ENCODE data around the gene C22orf42. TPM values are rescaled to one million over a fixed set of nuclear protein-coding genes. Genes with fewer than 3 reads are reported as not detected.
"Not testable (repeated sequence)": the region's sequence is repeated elsewhere in the genome, so short reads cannot be mapped to it uniquely, and the experiment has no call there.

The C22orf42 gene
- total RNA-seq, 1 experiment from 2014 or later, result not detected

GRCh38 chr22:32175115-32175514 lies 16.0 kb upstream of the C22orf42 start:
- no peaks in the 10 kb centered on the region for H3K9me3 ChIP-seq (ENCODE audit: low read depth, low read length, poor library complexity, severe bottlenecking)
- no peak overlapping the region for H3K27ac ChIP-seq (ENCODE audit: low read depth, low read length, poor library complexity, severe bottlenecking)
- H3K27me3 ChIP-seq (replicated peaks; ENCODE audit: insufficient read depth, low read depth, low read length, poor library complexity), result peaks cover 53% of the 10 kb centered on the region
- BruUV-seq (replicated peaks), result no TSS peak
- no peaks in the 10 kb centered on the region for H3K36me3 ChIP-seq (ENCODE audit: insufficient read depth, low read length, poor library complexity, severe bottlenecking)
- intact Hi-C loops (cut with micrococcal nuclease; ENCODE audit: unreplicated experiment), result no loop called here
- CTCF ChIA-PET, result no interaction called here
- POLR2A ChIA-PET (ENCODE audit: low non-redundant PET), result no interaction called here
- no peak for TF ChIP-seq CTCF (conservative IDR thresholded peaks at IDR 0.05; ENCODE audit: low read depth, low read length)
- no peak for TF ChIP-seq EZH2 (IDR thresholded peaks at IDR 0.05; ENCODE audit: borderline replicate concordance, low read depth, low read length, poor library complexity, severe bottlenecking)
- H3K4me3 ChIP-seq (ENCODE audit: low read depth, low read length, poor library complexity, severe bottlenecking), result no peak overlapping the region
- DNase-seq (ENCODE audit: low spot score), result no peak
- H3K4me1 ChIP-seq (ENCODE audit: insufficient read depth, low read length, poor library complexity, severe bottlenecking), result no peaks in the 10 kb centered on the region

GRCh38 chr22:32165681-32166080 lies 6.6 kb upstream of the C22orf42 start:
- BruUV-seq (replicated peaks), result no TSS peak
- no peaks in the 10 kb centered on the region for H3K9me3 ChIP-seq (ENCODE audit: low read depth, low read length, poor library complexity, severe bottlenecking)
- POLR2A ChIA-PET (ENCODE audit: low non-redundant PET), result no interaction called here
- no peak overlapping the region for H3K27ac ChIP-seq (ENCODE audit: low read depth, low read length, poor library complexity, severe bottlenecking)
- H3K4me1 ChIP-seq (ENCODE audit: insufficient read depth, low read length, poor library complexity, severe bottlenecking), result no peaks in the 10 kb centered on the region
- H3K4me3 ChIP-seq (ENCODE audit: low read depth, low read length, poor library complexity, severe bottlenecking), result no peak overlapping the region
- CTCF ChIA-PET, result no interaction called here
- no peak for TF ChIP-seq CTCF (conservative IDR thresholded peaks at IDR 0.05; ENCODE audit: low read depth, low read length)
- no peak for TF ChIP-seq EZH2 (IDR thresholded peaks at IDR 0.05; ENCODE audit: borderline replicate concordance, low read depth, low read length, poor library complexity, severe bottlenecking)
- H3K27me3 ChIP-seq (replicated peaks; ENCODE audit: insufficient read depth, low read depth, low read length, poor library complexity), result peaks cover 44% of the 10 kb centered on the region
- intact Hi-C loops (cut with micrococcal nuclease; ENCODE audit: unreplicated experiment), result no loop called here
- DNase-seq (ENCODE audit: low spot score), result no peak
- H3K36me3 ChIP-seq (ENCODE audit: insufficient read depth, low read length, poor library complexity, severe bottlenecking), result no peaks in the 10 kb centered on the region

- DNase-seq (ENCODE audit: low spot score), result no peak
- ChIA-PET CTCF (no interaction called here), POLR2A (ENCODE audit: low non-redundant PET) (no interaction called here)
- Histone ChIP-seq H3K4me3 (ENCODE audit: low read depth, low read length, poor library complexity, severe bottlenecking) (no peak overlapping the region), H3K27ac (ENCODE audit: low read depth, low read length, poor library complexity, severe bottlenecking) (no peak overlapping the region), H3K4me1 (ENCODE audit: insufficient read depth, low read length, poor library complexity, severe bottlenecking) (no peaks in the 10 kb centered on the region), H3K27me3 (replicated peaks; ENCODE audit: insufficient read depth, low read depth, low read length, poor library complexity) (peaks cover 44% of the 10 kb centered on the region), H3K36me3 (ENCODE audit: insufficient read depth, low read length, poor library complexity, severe bottlenecking) (no peaks in the 10 kb centered on the region), H3K9me3 (ENCODE audit: low read depth, low read length, poor library complexity, severe bottlenecking) (no peaks in the 10 kb centered on the region)
- no TSS peak for BruUV-seq (replicated peaks)
- TF ChIP-seq EZH2 (IDR thresholded peaks at IDR 0.05; ENCODE audit: borderline replicate concordance, low read depth, low read length, poor library complexity, severe bottlenecking) (no peak), CTCF (conservative IDR thresholded peaks at IDR 0.05; ENCODE audit: low read depth, low read length) (no peak)
- intact Hi-C loops (cut with micrococcal nuclease; ENCODE audit: unreplicated experiment), result no loop called here
Observed at GRCh38 chr22:32164075-32164860, 5.2 kb upstream of the C22orf42 start.

GRCh38 chr22:32160411-32160810 lies 1.3 kb upstream of the C22orf42 start:
- peaks cover 47% of the 10 kb centered on the region for H3K27me3 ChIP-seq (replicated peaks; ENCODE audit: insufficient read depth, low read depth, low read length, poor library complexity)
- H3K9me3 ChIP-seq (ENCODE audit: low read depth, low read length, poor library complexity, severe bottlenecking); H3K4me1 ChIP-seq (ENCODE audit: insufficient read depth, low read length, poor library complexity, severe bottlenecking); intact Hi-C loops (cut with micrococcal nuclease; ENCODE audit: unreplicated experiment); H3K36me3 ChIP-seq (ENCODE audit: insufficient read depth, low read length, poor library complexity, severe bottlenecking); H3K27ac ChIP-seq (ENCODE audit: low read depth, low read length, poor library complexity, severe bottlenecking); DNase-seq (ENCODE audit: low spot score); POLR2A ChIA-PET (ENCODE audit: low non-redundant PET); BruUV-seq (replicated peaks); H3K4me3 ChIP-seq (ENCODE audit: low read depth, low read length, poor library complexity, severe bottlenecking): not testable (repeated sequence)
- CTCF ChIA-PET, result interaction anchor here (0.5 kb wide), 1 partner anchor 69 kb away, joined by 3 read pairs; no protein-coding TSS in a partner anchor

- DNase-seq (ENCODE audit: low spot score); BruUV-seq (replicated peaks); H3K9me3 ChIP-seq (ENCODE audit: low read depth, low read length, poor library complexity, severe bottlenecking); H3K4me1 ChIP-seq (ENCODE audit: insufficient read depth, low read length, poor library complexity, severe bottlenecking); POLR2A ChIA-PET (ENCODE audit: low non-redundant PET); H3K36me3 ChIP-seq (ENCODE audit: insufficient read depth, low read length, poor library complexity, severe bottlenecking); CTCF ChIA-PET; H3K4me3 ChIP-seq (ENCODE audit: low read depth, low read length, poor library complexity, severe bottlenecking); intact Hi-C loops (cut with micrococcal nuclease; ENCODE audit: unreplicated experiment); H3K27ac ChIP-seq (ENCODE audit: low read depth, low read length, poor library complexity, severe bottlenecking): not testable (repeated sequence)
- H3K27me3 ChIP-seq (replicated peaks; ENCODE audit: insufficient read depth, low read depth, low read length, poor library complexity), result peaks cover 27% of the 10 kb centered on the region
Observed at GRCh38 chr22:32157632-32158031, 1.5 kb downstream of the C22orf42 start.
